ENCODE results near the gene FLOT2. TPM values are rescaled to one million over a fixed set of nuclear protein-coding genes. Genes with fewer than 3 reads are reported as not detected.

FLOT2 gene
- total RNA-seq, 1 experiment from 2014 or later: 98.1 TPM

DNA sequence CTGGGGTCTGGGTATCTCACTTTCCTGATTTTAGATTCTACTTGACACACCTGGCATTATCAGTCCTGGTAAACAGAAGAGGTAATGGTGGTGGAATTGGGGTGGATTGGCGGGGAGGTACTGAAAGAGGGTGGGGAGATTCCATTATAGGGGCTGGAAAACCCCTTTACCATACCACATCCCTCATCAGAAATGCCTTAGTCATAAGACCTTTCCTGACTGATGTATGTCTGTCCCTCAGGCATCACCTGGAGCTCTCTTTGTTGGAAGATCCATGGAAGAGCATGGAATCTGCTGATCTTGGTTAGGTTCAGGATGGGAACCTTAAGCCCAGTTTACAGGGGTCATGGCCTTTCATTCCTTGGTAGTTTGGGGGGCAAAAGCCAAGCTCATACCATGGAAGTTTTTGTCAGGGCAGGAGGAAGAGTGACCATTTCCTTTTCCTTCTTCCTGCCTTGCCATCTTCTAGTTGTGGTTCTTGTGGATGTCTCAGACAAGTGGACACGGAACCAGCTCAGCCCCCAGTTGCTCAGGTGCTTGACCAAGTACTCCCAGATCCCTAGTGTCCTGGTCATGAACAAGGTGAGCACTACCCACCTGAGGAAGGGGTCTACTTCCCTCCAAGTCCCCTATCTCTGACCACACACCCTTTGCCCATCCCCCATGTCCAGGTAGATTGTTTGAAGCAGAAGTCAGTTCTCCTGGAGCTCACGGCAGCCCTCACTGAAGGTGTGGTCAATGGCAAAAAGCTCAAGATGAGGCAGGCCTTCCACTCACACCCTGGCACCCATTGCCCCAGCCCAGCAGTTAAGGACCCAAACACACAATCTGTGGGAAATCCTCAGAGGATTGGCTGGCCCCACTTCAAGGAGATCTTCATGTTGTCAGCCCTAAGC is 39.4 kb downstream of the FLOT2 start:
- Histone ChIP-seq H3K79me2 (ENCODE audit: insufficient read depth, low read length) (peaks cover 16% of the 10 kb centered on the region), H3K4me2 (ENCODE audit: low read length) (no peak overlapping the region), H3K4me3 (replicated peaks in 1 of 2; ENCODE audit: low read depth in 1 of 2, low read length in 2 of 2) (no peak overlapping the region), H3K9ac (ENCODE audit: low read length) (no peak overlapping the region), H3K9me3 (ENCODE audit: control insufficient read depth in 1 of 2, insufficient read depth in 1 of 2, low read depth in 1 of 2, low read length in 2 of 2) (no peaks in the 10 kb centered on the region), H4K20me1 (ENCODE audit: insufficient read depth) (no peaks in the 10 kb centered on the region), H2AFZ (ENCODE audit: low read depth, low read length, poor library complexity, severe bottlenecking) (no peak overlapping the region), H3K27me3 (ENCODE audit: insufficient read depth, low read length) (no peaks in the 10 kb centered on the region), H3K4me1 (ENCODE audit: control insufficient read depth in 1 of 2, insufficient read depth in 2 of 2, low read length in 2 of 2) (peaks cover 7 to 22% of the 10 kb centered on the region in 2 experiments; a peak in 3 of 4 replicates), H3K27ac (ENCODE audit: low read depth, low read length) (no peak overlapping the region), H3K36me3 (ENCODE audit: control insufficient read depth in 1 of 2, insufficient read depth in 2 of 2, low read length in 2 of 2) (peaks cover 9 to 17% of the 10 kb centered on the region in 2 experiments; a peak in 3 of 4 replicates), H3K9me2 (ENCODE audit: insufficient read depth) (no peaks in the 10 kb centered on the region)
- ChIA-PET POLR2A (no interaction called here), RAD21 (ENCODE audit: low non-redundant PET in 1 of 2, low total read pairs in 2 of 2, uncharacterized antibody in 2 of 2, unreplicated experiment in 2 of 2) (no interaction called here), CTCF (interaction anchor here (1.0 kb wide), 1 partner anchor 95 kb away, joined by 3 read pairs; no protein-coding TSS in a partner anchor)
- TF ChIP-seq RAD21 (IDR thresholded peaks at IDR 0.05; ENCODE audit: low read depth): no peak
- TF ChIP-seq EZH2 (IDR thresholded peaks at IDR 0.05): no peak
- TF ChIP-seq EZH2phosphoT487 (IDR thresholded peaks at IDR 0.05; ENCODE audit: borderline replicate concordance): no peak
- TF ChIP-seq, protein P1, sequence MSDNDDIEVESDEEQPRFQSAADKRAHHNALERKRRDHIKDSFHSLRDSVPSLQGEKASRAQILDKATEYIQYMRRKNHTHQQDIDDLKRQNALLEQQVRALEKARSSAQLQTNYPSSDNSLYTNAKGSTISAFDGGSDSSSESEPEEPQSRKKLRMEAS (IDR thresholded peaks at IDR 0.05): no peak
- TF ChIP-seq ZNF274 (IDR thresholded peaks at IDR 0.05; ENCODE audit: low read depth, low read length): no peak
- TF ChIP-seq SIN3A (IDR thresholded peaks at IDR 0.05; ENCODE audit: low read depth): no peak
- no peak for TF ChIP-seq CTCF (IDR thresholded peaks at IDR 0.05 in 2 of 3, conservative IDR thresholded peaks at IDR 0.05 in 1 of 3; ENCODE audit: borderline replicate concordance in 1 of 3, insufficient read depth in 1 of 3, low read depth in 2 of 3, low read length in 2 of 3)
- no peak for TF ChIP-seq TCF7L2 (IDR thresholded peaks at IDR 0.05; ENCODE audit: borderline replicate concordance, extremely low read depth, insufficient read depth, insufficient read length)
- TF ChIP-seq JUND (IDR thresholded peaks at IDR 0.05): no peak
- intact Hi-C loops (cut with micrococcal nuclease): no loop called here
- no peak for ATAC-seq
- no TSS peak for BruUV-seq (replicated peaks)
- DNase-seq (ENCODE audit: low read depth, low spot score): no peak

Data from HCT116 (cell line).